Left lobe of liver (tissue), 2 donors: ENCODE data around the gene OR2T35. TPM values are rescaled to one million over a fixed set of nuclear protein-coding genes. Genes with fewer than 3 reads are reported as not detected.

Source experiments
- ATAC-seq: fragments of 200-7000 bp; cut with Tn5 transposase; one replicate; pipeline ENCODE4 v1.9.1; 2020; ENCODE audit warnings: mild to moderate bottlenecking, moderate library complexity
- DNase-seq: peaks from one replicate; pipeline ENCODE4 v3.0.0-alpha.2; 2020; ENCODE audit warnings: low spot score
- total RNA-seq: library from RNA; stranded (reverse); gene quantifications from one replicate; pipeline ENCODE4 v1.2.1, GENCODE V29; 2021
- donor health status: DM: no; HTN: no; CAD: no; lungs with moderate emphysema.
- donor health status: DM: no; HTN: yes; CAD: no.

Gene OR2T35
- total RNA-seq, 1 donor from 2014 or later, result not detected

GRCh38 chr1:248627971-248628844, 16.9 kb downstream of the OR2T35 start:
- ATAC-seq, result no peak
- no peak for DNase-seq

- ATAC-seq (no peak), DNase-seq (no peak)
These were observed 19.1 kb downstream of the OR2T35 start for GRCh38 chr1:248625971-248626370.

- ATAC-seq (no peak), DNase-seq (no peak)
These were observed 19.9 kb downstream of the OR2T35 start for GRCh38 chr1:248625166-248625565.

GRCh38 chr1:248622570-248623001, 22.5 kb downstream of the OR2T35 start:
- no peak for DNase-seq
- peak; percentile 82 for ATAC-seq

GRCh38 chr1:248621770-248622169, 23.3 kb downstream of the OR2T35 start:
- no peak for DNase-seq
- ATAC-seq, result no peak

- DNase-seq (no peak), ATAC-seq (peak; percentile 63)
These were observed 26.2 kb downstream of the OR2T35 start for GRCh38 chr1:248618878-248619277.

GRCh38 chr1:248618119-248618518, 27.0 kb downstream of the OR2T35 start:
- no peak for ATAC-seq

GRCh38 chr1:248613742-248614141, 31.3 kb downstream of the OR2T35 start:
- no peak for ATAC-seq
- no peak for DNase-seq

More at GRCh38 chr1:248618119-248618518, 27.0 kb downstream of the OR2T35 start:
- no peak for DNase-seq

- DNase-seq (no peak), ATAC-seq (no peak)
These were observed 33.1 kb downstream of the OR2T35 start for GRCh38 chr1:248611883-248612414.

- ATAC-seq, result no peak
- DNase-seq, result no peak
These were observed 34.8 kb downstream of the OR2T35 start for GRCh38 chr1:248610301-248610700.

- DNase-seq (no peak), ATAC-seq (no peak)
These were observed 45.7 kb downstream of the OR2T35 start for GRCh38 chr1:248599396-248599795.

GRCh38 chr1:248597589-248597988, 47.5 kb downstream of the OR2T35 start, which contains the start of gene OR2T10:
Gene OR2T10 (minus strand): TSS chr1:248597700. CDS start chr1:248593768, 3,932 bp downstream.
- DNase-seq (no peak), ATAC-seq (no peak)

GRCh38 chr1:248596615-248597014, 48.5 kb downstream of the OR2T35 start:
- no peak for ATAC-seq
- no peak for DNase-seq

GRCh38 chr1:248593226-248593625, 51.9 kb downstream of the OR2T35 start:
- no peak for DNase-seq
- no peak for ATAC-seq

GRCh38 chr1:248592655-248593054, 52.4 kb downstream of the OR2T35 start:
- no peak for DNase-seq
- no peak for ATAC-seq

GRCh38 chr1:248590055-248590454, 55.0 kb downstream of the OR2T35 start:
- no peak for DNase-seq
- ATAC-seq, result no peak

- ATAC-seq (peak; percentile 71), DNase-seq (no peak)
These were observed 55.7 kb downstream of the OR2T35 start for GRCh38 chr1:248589334-248589733.

Other genes with a start within 250 kb of the OR2T35 start
- not detected for gene OR2T1, start 242.2 kb downstream of the OR2T35 start, total RNA-seq
- gene OR2T2, start 199.6 kb downstream of the OR2T35 start, total RNA-seq, result not detected
- gene OR2T3, start 171.9 kb downstream of the OR2T35 start, total RNA-seq, result not detected
- gene OR2T5, start 156.7 kb downstream of the OR2T35 start, total RNA-seq, result not detected
- not detected for gene OR2G6, start 137.2 kb downstream of the OR2T35 start, total RNA-seq
- gene OR2T29, start 82.5 kb downstream of the OR2T35 start, total RNA-seq, result not detected
- gene OR2T34, start 70.5 kb downstream of the OR2T35 start, total RNA-seq, result not detected
- not detected for gene OR2T10, start 47.6 kb downstream of the OR2T35 start, total RNA-seq
- not detected for gene OR2T11, start 10.2 kb downstream of the OR2T35 start, total RNA-seq
- gene OR2T27, start 10.2 kb upstream of the OR2T35 start, total RNA-seq, result not detected
- not detected for gene OR14I1, start 57.5 kb upstream of the OR2T35 start, total RNA-seq
- gene LYPD8, start 110.5 kb upstream of the OR2T35 start, total RNA-seq, result not detected
- gene SH3BP5L, start 180.6 kb upstream of the OR2T35 start, total RNA-seq, result 15.3 TPM
- 19.6 TPM for gene ZNF672, start 192.9 kb upstream of the OR2T35 start, total RNA-seq
- gene ZNF692, start 213.8 kb upstream of the OR2T35 start, total RNA-seq, result 20.2 TPM